Panc1 (cell line): Measurements from ENCODE around the gene FARP2. TPM values are rescaled to one million over a fixed set of nuclear protein-coding genes. Genes with fewer than 3 reads are reported as not detected.

Experiments used
- ATAC-seq: fragments of 200-7000 bp; cut with Tn5 transposase; 2 replicates; pipeline ENCODE4 v1.9.1; 2020; ENCODE audit warnings: mild to moderate bottlenecking, moderate library complexity
- BruUV-seq: library from RNA; stranded (reverse); fragments of 400-500 nt; replicated peaks from 2 replicates; lab custom pipeline; 2021; lab: Mats Ljungman, UMichigan
- CTCF ChIA-PET: fragments of 300-600 bp; sonication (Branson Sonifier 250); formaldehyde crosslinking; loops from one replicate; lab custom pipeline; 2022; ENCODE audit warnings: antibody characterized with exemption; lab: Charles Lee
- POLR2A ChIA-PET: fragments of 300-600 bp; sonication (Branson Sonifier 250); formaldehyde crosslinking; loops from one replicate; lab custom pipeline; 2022; ENCODE audit warnings: antibody characterized with exemption; lab: Charles Lee
- DNase-seq: peaks from one replicate; pipeline ENCODE4 v3.0.0-alpha.2; 2010; ENCODE audit warnings: low read depth, low spot score
- H3K27ac ChIP-seq: 2 replicates; pipeline ENCODE4 v1.5.1; 2011; ENCODE audit warnings: mild to moderate bottlenecking, low read length, inconsistent platforms
- H3K27me3 ChIP-seq: fragments of 200-500 bp; sonication (Bioruptor generic); 2 replicates; pipeline ENCODE4 v1.6.0; 2014; ENCODE audit warnings: low read length, inconsistent platforms; ENCODE audit not compliant: control insufficient read depth, insufficient read depth
- H3K36me3 ChIP-seq: fragments of 200-500 bp; sonication (Bioruptor generic); 2 replicates; pipeline ENCODE4 v1.5.1; 2014; ENCODE audit warnings: inconsistent platforms, mild to moderate bottlenecking, low read length, moderate library complexity; ENCODE audit not compliant: control insufficient read depth, insufficient read depth
- H3K4me1 ChIP-seq: 2 replicates; pipeline ENCODE4 v1.5.1; 2011; ENCODE audit warnings: inconsistent platforms, mild to moderate bottlenecking, low read length, moderate library complexity; ENCODE audit not compliant: control insufficient read depth, insufficient read depth
- H3K4me3 ChIP-seq, 2 experiments: 2 replicates each; pipeline ENCODE4 v1.5.1; 2011 to 2012; ENCODE audit warnings: low read depth in 2 of 2, low read length in 2 of 2, mild to moderate bottlenecking in 2 of 2, inconsistent platforms in 1 of 2, moderate library complexity in 1 of 2
- H3K9me3 ChIP-seq: fragments of 200-500 bp; sonication (Bioruptor generic); 2 replicates; pipeline ENCODE4 v1.5.1; 2014; ENCODE audit warnings: low read depth, mild to moderate bottlenecking, inconsistent platforms, low read length, moderate library complexity; ENCODE audit not compliant: control insufficient read depth, insufficient read depth
- POLR2AphosphoS5 ChIP-seq: IDR thresholded peaks from 2 replicates; pipeline ENCODE4 v1.6.1; 2012; ENCODE audit warnings: mild to moderate bottlenecking, low read depth, low read length, moderate library complexity
- SIN3A ChIP-seq: IDR thresholded peaks from 2 replicates; pipeline ENCODE4 v1.6.1; 2012; ENCODE audit warnings: low read depth, mild to moderate bottlenecking, low read length, moderate library complexity, borderline replicate concordance; ENCODE audit not compliant: insufficient read depth
- TCF7L2 ChIP-seq: IDR thresholded peaks from 2 replicates; pipeline ENCODE4 v1.6.1; 2011; ENCODE audit warnings: mild to moderate bottlenecking, low read depth, low read length, inconsistent platforms
- in situ Hi-C: cut with HindIII; loops from 2 replicates; pipeline ENCODE4 v1.10.0; 2016; ENCODE audit warnings: low sequenced_read_pairs, low pct_unique_long_range_greater_than_20kb
- intact Hi-C: fragments of 100-400 bp; cut with micrococcal nuclease; formaldehyde crosslinking; loops from one replicate; pipeline ENCODE4 v1.10.0; 2022; ENCODE audit not compliant: unreplicated experiment
- total RNA-seq: library from RNA; stranded (reverse); gene quantifications from one replicate; pipeline ENCODE4 v1.2.1, GENCODE V29; 2021; ENCODE audit not compliant: unreplicated experiment
- TF ChIP-seq, protein P1 (sequence below): fragments of 450-650 bp; IDR thresholded peaks from 2 replicates; pipeline ENCODE4 v1.5.1; 2017; ENCODE audit warnings: mild to moderate bottlenecking
- TF ChIP-seq, protein P2 (sequence below), 2 experiments: IDR thresholded peaks; 2 replicates each; pipeline ENCODE4 v1.6.1; 2011 to 2012; ENCODE audit warnings: low read depth in 2 of 2, control low read depth in 1 of 2, low read length in 1 of 2, mild to moderate bottlenecking in 1 of 2, moderate library complexity in 1 of 2; ENCODE audit not compliant: insufficient read depth in 1 of 2

The FARP2 gene
- total RNA-seq, 1 experiment from 2014 or later = 80.3 TPM

DNA sequence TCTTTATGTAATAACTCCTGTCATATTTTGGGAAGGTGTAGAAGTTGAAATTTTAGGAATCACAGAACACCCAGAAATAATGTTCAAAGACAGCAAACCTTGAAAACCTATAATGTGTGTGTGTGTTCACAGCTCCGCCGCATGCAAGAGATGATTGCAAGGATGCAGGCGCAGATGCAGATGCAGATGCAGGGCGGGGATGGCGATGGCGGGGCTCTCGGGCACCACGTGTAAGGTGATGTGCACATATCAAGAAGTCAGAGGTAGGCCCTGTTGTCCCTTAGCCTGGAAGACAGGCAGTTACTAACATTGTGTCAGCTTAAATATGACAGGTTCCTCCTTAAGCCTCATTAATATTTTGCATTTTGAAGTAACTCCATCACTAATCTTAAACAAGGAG, 6.1 kb upstream of the FARP2 start:
- intact Hi-C loops = no loop called here
- Histone ChIP-seq H3K27ac (no peak overlapping the region), H3K4me3 (no peak overlapping the region), H3K9me3 (no peaks in the 10 kb centered on the region), H3K36me3 (peaks cover 50% of the 10 kb centered on the region), H3K27me3 (no peaks in the 10 kb centered on the region), H3K4me1 (peaks cover 7% of the 10 kb centered on the region)
- TF ChIP-seq POLR2AphosphoS5 = no peak
- TF ChIP-seq, protein P1, sequence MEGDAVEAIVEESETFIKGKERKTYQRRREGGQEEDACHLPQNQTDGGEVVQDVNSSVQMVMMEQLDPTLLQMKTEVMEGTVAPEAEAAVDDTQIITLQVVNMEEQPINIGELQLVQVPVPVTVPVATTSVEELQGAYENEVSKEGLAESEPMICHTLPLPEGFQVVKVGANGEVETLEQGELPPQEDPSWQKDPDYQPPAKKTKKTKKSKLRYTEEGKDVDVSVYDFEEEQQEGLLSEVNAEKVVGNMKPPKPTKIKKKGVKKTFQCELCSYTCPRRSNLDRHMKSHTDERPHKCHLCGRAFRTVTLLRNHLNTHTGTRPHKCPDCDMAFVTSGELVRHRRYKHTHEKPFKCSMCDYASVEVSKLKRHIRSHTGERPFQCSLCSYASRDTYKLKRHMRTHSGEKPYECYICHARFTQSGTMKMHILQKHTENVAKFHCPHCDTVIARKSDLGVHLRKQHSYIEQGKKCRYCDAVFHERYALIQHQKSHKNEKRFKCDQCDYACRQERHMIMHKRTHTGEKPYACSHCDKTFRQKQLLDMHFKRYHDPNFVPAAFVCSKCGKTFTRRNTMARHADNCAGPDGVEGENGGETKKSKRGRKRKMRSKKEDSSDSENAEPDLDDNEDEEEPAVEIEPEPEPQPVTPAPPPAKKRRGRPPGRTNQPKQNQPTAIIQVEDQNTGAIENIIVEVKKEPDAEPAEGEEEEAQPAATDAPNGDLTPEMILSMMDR = no peak
- TF ChIP-seq, protein P2, sequence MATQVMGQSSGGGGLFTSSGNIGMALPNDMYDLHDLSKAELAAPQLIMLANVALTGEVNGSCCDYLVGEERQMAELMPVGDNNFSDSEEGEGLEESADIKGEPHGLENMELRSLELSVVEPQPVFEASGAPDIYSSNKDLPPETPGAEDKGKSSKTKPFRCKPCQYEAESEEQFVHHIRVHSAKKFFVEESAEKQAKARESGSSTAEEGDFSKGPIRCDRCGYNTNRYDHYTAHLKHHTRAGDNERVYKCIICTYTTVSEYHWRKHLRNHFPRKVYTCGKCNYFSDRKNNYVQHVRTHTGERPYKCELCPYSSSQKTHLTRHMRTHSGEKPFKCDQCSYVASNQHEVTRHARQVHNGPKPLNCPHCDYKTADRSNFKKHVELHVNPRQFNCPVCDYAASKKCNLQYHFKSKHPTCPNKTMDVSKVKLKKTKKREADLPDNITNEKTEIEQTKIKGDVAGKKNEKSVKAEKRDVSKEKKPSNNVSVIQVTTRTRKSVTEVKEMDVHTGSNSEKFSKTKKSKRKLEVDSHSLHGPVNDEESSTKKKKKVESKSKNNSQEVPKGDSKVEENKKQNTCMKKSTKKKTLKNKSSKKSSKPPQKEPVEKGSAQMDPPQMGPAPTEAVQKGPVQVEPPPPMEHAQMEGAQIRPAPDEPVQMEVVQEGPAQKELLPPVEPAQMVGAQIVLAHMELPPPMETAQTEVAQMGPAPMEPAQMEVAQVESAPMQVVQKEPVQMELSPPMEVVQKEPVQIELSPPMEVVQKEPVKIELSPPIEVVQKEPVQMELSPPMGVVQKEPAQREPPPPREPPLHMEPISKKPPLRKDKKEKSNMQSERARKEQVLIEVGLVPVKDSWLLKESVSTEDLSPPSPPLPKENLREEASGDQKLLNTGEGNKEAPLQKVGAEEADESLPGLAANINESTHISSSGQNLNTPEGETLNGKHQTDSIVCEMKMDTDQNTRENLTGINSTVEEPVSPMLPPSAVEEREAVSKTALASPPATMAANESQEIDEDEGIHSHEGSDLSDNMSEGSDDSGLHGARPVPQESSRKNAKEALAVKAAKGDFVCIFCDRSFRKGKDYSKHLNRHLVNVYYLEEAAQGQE (IDR thresholded peaks at IDR 0.05; ENCODE audit: insufficient read depth in 1 of 2, low read depth in 2 of 2, low read length in 1 of 2) = no peak
- TF ChIP-seq SIN3A = no peak
- no peak for TF ChIP-seq TCF7L2
- in situ Hi-C loops = no loop called here
- CTCF ChIA-PET = no interaction called here
- DNase-seq = no peak
- BruUV-seq = no TSS peak
- no peak for ATAC-seq
- POLR2A ChIA-PET = no interaction called here

DNA sequence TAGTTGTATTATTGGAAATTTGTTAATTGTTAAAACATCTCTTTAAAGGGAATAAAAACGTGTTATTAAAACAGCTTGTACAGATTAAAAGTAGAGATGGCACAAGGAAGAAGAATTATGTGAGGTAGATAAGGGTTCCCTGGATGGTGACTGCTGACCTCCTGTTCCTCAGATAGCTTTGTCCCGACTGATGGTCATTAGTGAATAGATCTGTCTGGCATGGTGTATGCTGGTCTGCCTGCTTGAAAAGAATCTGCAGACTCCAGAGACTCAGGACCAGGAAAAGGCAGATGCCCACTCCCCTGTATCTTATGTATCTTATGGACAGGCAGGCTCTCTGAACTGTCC, 5.6 kb upstream of the FARP2 start:
- no peak overlapping the region for H3K27ac ChIP-seq
- no peaks in the 10 kb centered on the region for H3K27me3 ChIP-seq
- H3K9me3 ChIP-seq = no peaks in the 10 kb centered on the region
- H3K4me3 ChIP-seq = no peak overlapping the region
- DNase-seq = no peak
- no TSS peak for BruUV-seq
- H3K36me3 ChIP-seq = peaks cover 48% of the 10 kb centered on the region
- no peak for ATAC-seq
- CTCF ChIA-PET = no interaction called here
- H3K4me1 ChIP-seq = peaks cover 9% of the 10 kb centered on the region
- POLR2A ChIA-PET = no interaction called here
- intact Hi-C loops (no loop called here), in situ Hi-C loops (no loop called here)
- TF ChIP-seq POLR2AphosphoS5 (no peak), SIN3A (no peak), TCF7L2 (no peak)
- TF ChIP-seq, protein P1 = no peak
- TF ChIP-seq, protein P2 (IDR thresholded peaks at IDR 0.05; ENCODE audit: insufficient read depth in 1 of 2, low read depth in 2 of 2, low read length in 1 of 2) = no peak
